CD4-positive, alpha-beta T cell treated with Interleukin-6 for 4 hours (primary cell): ENCODE data around the gene EFNA5.
"Not testable (repeated sequence)": the region's sequence is repeated elsewhere in the genome, so short reads cannot be mapped to it uniquely, and the experiment has no call there.

Experiments used
- DNase-seq: peaks from one replicate; pipeline ENCODE4 v3.0.0-alpha.2; 2020; ENCODE audit warnings: mixed read lengths

EFNA5 gene

DNA sequence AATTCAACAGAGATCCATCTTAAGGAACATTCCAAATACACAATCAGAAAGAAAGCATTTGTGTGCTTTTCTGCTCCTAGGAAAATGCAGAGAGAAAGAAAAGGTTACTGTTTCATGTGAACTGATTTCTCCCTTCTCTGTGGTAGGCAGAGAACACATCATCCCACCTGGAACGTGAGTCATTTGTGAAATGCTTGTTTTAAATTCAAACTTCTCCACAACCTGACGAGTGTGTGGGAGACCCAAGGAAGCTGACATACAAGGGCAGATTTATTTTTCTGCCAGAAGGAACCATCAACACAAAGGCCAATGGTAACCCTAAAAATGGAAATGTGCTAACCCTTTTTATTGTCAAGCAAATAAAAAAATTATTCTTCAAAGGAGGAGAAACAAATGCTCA, 156.4 kb downstream of the EFNA5 start:
- no peak for DNase-seq

DNA sequence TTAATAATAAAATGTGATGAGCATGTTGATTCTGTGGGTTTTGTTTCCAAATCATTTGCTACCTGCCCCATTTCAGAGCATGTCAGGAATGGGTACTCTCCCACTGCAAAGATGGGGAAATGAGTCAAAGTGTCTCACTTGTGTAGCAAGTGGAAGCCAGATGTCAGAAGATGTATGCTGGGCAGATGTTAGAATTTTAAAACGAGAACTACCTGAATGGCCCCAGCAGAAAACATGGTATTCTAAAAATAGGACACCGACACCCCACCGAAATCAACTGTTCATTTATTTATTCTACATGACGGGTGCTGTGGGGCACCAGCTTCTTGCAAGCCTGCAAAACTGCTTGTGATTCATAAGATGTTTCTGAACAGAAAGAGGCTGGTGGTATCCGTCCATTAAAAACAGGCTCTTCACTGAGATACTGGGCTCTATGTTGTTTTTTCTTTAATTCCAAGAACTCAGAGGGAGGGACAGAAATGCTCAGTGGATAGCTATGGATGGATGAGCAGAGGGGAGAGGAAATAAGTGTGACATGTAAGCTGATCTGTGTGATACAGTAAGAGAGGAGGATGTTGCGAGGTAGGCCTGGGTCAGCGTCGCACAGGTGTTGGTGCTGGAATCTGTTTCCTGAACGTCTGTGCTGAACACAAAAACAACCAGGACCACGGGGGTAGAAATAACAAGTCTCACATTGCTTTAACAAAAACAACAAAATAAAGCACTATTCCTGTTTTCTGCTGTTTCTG, 157.2 kb downstream of the EFNA5 start:
- DNase-seq, result no peak

DNA sequence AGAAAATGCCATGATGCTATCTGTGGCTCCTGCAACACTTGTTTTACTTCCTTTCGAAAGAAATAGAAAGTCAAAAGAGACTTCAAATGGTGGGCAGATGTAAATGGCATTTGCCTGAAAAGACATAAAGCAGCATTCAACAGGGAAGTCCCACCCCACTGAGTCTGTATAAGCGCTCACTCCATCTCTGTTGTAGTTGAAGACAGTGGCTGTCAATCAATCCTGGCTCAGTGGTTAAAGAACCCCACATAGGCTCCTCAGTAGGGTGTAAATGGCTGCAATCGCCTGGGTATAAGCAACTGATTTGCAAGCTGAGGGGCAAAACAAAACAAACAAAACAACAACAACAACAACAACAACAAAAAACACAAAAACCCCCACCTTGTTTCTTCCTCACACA, 158.7 kb downstream of the EFNA5 start:
- DNase-seq, result no peak

DNA sequence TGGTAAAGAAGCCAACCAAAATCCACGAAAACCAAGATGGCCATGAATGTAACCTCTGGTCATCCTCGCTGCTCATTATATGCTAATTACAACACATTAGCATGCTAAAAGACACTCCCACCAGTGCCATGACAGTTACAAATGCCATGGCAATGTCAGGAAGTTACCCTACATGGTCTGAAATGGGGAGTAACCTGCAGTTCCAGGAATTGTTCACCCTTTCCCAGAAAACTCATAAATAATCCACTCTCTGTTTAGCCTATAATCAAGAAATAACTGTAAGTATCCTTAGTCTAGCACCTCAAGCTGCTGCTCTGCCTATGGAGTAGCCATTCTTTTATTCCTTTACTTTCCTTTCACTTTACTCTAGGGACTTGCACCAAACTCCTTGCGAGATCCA, 160.6 kb downstream of the EFNA5 start:
- DNase-seq, result no peak

DNA sequence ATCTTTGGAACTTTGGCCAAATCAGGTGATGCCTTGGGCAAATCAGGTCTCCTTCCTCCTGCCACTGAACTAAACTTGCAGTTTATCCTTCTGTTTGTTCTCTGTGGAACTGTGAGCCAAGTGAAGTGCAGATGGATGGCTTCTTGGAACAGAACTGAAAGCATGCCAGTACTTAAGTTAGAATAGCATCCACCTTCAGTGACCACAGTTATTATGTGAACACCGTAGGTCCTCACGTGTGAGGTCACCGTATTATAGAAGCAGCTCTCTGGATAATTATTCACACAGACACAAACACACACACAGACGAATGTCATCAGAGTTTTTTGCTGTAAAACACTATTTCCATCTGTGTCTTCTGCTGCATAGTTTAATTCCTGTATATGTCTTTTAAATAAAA, 162.6 kb downstream of the EFNA5 start:
- no peak for DNase-seq

DNA sequence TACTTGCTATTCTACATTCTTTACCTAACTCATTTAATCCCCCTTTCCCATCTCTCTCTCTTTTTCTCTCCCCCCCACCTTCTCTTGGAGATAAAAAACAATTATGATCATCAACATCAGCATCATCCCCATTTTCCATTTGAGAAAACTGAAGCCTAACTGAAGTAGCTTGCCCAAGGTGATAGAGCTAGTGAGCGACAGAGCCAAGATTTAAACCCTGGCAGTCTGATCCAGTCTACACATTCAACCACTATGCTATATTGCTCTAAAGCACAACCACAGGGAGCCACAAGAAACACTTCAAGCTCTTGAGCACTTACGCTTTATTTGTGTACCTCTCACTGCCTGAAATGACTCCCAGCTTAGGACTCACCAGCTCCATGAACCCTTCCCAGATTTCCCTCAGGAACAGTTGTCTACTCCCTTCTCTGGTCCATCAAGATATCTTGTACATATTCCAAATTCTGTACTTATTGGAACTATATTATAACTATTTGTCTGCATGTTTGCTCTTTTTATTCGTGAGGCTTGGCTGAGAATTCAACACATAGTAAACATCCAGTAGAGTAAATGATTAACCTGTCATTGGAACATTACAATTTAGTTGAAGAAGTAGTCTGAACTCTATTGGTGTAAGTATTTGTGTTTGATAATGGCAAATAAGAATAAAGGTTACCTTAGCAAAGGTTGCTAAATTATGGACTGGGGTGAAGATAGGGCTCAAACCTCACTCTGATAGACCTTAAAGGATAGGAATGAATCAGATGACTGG, 164.8 kb downstream of the EFNA5 start:
- DNase-seq, result no peak

DNA sequence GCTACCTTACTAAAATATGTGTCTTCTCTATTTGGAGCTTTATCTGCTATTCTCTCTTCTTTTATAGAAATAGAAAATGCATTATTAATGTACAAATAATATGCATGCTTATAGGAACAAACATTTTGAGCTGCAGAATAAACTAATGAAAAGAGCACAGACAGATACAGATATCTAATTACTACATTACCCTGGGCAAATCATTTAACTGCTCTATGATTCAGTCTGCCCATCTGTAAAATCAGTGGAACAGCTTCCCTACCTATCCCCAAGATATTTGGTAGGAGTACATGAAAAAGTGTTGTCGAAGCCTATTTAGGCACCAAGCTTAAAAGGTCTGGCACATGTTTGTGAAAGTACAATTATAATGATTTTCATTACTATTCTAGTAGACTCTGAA, 166.3 kb downstream of the EFNA5 start:
- DNase-seq, result no peak

DNA sequence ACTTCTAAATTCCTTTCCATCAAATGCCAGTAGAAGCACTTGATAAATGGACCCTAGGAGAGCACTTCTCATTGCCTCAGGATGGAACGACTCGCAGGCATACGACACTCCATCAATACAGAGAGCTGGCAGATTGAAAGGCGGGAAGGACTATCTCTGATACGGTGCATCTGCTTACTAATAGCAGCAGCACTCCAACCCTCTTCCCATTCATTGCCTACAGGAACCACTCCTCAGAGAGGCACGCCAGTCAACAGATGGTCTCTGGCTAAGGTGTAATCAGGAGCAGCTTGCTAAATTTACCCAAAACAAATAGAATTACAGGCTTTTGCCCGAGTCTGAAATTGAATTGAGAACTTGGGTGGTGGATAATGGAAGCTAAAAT, 168.1 kb downstream of the EFNA5 start:
- DNase-seq, result no peak

DNA sequence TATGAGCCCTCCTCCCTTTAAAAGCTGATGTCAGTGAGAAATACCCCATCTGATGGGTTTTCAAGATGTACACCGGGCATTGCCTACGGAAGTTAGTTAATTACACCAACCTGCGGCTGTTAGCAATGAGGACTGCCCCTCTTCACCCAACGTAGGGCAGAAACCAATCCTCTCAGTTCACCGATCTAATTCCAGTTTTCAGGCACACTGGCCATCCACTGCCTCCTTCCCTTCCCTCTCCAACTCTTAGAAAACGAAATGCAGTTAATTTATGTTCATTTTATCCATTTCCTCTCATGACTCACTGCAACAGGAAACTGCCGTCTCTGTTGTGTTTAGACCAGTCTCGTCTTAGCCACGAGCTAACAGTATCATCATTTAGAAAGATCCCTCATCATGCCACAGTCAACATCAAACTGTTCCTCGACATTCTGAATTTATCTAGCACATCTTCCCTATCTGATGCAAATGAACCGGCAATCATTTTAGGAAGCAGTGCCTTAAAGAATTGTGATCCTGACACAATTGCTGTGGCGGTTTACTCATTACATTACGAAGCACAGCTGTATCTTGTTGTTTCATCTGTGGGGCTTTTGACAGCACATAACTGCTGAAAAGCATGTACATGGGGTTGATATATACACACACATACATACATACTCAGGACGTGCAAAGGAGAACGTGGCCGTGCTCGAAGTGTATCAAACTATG, 168.6 kb downstream of the EFNA5 start:
- no peak for DNase-seq

DNA sequence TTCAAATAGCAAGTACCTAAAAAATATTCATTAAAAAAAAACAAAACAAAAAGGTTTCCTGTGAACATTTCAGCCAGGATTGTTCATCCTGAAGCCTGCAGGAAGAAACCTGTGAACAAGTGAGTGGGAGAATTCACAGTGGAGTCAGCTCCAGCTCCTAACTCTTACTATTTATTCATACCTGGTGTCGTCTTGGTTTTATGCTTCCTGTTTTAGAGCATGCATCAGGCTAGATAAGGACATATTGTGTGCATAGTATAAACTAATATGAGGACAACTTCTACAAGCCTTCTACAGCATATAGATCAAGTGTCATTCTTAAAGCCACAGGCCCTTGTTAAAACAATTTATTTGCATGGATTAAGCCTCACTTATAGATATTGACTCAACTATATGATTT, 169.9 kb downstream of the EFNA5 start:
- no peak for DNase-seq

DNA sequence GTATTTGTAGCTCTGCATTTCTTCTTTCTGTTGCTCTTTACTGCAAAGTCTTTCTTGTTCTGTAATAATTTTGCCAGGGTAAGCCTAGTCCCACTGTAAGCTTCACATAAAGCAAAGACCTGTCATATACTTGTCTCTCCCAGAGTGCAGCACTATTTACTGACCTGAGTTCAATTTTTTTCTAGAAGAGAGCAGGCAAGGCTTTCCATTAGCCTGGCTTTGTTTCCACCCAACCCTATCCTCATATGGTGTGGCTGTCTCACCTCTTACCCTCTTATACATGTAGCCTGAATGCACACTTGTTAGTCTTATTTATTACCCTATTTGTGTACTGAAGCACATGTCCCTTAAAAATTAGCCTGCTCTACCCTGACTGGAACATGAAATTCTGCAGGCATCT, 170.4 kb downstream of the EFNA5 start:
- DNase-seq, result no peak

DNA sequence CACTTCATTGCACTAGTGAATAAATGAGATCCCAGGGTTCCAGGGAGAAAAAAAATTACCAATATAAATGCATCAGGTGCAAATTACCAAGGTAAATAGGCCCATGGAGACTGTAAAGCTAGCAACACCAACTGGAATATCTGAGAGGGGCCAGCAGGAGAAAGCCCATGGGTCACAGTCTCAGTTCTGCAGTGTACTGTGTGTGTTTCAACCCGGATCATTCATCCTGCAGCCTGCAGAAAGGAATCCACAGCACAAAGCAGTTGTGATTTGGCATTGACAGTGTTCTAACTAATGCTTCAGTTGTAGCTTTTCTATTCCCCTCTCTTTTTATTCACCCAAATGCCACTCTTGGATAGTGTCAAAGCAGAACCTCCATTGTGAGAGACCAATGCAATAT, 171.0 kb downstream of the EFNA5 start:
- DNase-seq, result no peak

DNA sequence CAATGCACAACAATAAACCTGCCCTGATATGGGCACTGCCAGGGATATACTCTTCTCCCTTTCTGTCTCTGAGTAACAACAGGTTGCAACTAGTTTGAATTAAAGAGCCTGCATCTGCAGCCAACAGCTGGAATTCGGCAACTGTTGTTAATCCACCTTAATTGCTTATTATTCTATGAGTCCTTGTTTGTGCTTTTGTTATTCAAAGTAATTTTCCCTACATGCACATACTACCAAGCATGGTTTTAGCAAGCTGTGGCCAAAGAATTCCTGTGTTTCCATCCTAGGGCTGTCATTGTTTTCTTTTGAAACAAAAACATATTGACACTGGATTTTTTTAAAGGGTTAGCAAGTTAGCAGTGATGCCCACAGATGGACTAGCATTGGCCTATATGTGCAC, 171.5 kb downstream of the EFNA5 start:
- DNase-seq, result no peak

DNA sequence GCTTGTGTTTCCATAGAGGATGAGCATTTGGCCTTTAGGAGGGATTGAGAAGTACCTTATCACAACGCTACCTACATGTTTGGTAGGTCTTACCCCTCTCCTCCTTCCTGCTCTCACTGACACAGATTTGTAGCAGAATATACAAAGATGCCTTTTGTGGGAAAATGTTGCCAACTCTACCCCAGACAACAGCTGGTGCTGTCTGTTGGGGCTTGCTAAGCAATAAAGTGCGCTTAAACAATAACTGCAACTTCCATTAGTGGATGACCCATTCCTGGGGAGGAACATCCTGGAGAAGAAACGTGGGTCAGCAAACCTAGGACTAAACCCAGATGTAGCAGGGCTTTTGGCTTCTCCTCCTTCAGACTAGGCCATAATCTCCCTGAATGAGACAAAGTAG, 174.3 kb downstream of the EFNA5 start:
- DNase-seq, result no peak

DNA sequence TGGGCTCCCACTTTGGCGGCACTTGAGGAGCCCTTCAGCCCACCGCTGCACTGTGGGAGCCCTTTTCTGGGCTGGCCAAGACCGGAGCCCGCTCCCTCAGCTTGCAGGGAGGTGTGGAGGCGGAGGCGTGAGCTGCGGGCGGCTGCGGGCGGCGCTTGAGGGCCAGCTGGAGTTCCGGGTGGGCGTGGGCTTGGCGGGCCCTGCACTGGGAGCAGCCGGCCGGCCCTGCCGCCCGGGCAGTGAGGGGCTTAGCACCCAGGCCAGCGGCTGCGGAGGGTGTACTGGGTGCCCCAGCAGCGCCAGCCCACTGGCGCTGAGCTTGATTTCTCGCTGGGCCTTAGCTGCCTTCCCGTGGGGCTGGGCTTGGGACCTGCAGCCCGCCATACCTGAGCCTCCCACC, 176.6 kb downstream of the EFNA5 start:
- not testable (repeated sequence) for DNase-seq

DNA sequence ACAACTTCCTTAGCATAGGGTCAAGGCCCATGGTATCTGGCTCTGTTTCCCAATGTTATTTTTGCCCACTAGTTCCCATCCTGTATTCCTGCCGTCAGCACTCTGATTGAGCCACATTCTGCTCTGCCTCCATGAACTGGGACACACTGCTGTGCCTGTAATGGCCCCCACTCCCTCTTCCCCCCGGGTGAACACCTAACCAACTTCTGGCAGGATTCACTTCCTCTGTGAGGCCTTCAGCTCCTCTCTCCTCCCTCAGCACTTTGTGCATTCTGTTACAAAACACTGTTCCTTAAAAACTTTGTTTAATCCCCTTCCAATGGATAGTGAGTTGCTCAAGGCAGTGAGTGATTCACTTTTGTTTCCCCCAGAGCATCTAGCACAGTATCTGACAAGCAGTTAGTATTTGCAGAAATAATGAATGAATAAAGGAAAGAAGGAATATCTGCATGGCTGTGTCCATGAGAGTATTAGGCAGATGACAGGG, 183.6 kb downstream of the EFNA5 start:
- no peak for DNase-seq

DNA sequence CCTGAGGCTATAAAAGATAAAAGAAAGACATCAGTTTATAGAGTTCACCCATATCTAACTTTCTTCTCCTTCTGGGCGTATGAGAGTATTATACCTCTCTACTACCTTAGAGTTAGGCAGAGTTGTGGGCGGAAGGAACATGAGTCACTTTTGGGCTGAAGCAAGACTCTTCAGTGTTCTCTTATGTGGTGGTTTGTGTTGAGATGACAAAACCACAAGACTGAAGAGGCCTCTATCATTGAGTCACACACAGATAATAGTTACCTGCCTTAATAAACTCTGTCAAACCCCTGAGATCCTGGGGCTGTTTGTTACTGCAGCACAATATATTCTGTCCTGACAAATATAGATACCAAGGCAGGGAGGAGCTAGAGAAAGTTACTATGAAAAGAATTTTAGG, 184.2 kb downstream of the EFNA5 start:
- DNase-seq, result peak; percentile 9

DNA sequence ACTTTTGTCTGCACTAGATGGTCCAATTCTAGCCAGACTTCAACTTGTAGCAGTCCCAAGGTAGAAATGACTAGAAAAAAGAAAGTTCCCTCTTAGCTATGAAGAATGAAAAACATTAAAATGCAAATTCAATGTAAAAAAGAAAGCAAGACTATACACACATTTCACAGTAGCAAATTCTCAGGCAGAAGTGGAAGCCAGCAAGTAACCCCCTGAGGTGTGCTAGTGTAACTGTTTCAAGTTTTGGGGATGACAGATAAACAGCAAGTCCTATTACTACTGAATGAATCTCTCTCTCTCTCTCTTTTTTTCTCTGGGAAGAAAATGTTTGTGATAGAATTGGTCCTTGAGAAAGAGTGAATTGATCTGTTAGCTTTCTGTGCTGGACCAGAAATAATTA, 185.6 kb downstream of the EFNA5 start:
- no peak for DNase-seq

DNA sequence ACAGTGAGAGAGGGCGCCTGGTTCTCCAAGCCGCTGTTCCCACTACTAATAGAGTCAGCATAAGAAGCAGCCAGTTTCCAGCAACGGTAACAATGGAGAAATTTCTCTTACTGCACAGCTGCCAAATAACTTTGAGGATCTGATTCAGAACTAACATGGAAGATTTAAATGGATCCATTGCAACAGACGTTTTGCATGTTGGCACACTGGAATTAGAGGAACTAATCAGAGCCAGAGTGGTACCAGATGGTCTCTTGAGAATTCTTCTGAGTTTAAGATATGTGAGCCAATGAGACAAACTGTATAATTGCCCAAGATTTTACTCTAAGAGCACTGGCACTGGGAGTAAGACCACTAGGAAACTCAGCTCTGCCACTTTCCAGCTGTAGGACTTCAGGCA, 186.5 kb downstream of the EFNA5 start:
- no peak for DNase-seq

DNA sequence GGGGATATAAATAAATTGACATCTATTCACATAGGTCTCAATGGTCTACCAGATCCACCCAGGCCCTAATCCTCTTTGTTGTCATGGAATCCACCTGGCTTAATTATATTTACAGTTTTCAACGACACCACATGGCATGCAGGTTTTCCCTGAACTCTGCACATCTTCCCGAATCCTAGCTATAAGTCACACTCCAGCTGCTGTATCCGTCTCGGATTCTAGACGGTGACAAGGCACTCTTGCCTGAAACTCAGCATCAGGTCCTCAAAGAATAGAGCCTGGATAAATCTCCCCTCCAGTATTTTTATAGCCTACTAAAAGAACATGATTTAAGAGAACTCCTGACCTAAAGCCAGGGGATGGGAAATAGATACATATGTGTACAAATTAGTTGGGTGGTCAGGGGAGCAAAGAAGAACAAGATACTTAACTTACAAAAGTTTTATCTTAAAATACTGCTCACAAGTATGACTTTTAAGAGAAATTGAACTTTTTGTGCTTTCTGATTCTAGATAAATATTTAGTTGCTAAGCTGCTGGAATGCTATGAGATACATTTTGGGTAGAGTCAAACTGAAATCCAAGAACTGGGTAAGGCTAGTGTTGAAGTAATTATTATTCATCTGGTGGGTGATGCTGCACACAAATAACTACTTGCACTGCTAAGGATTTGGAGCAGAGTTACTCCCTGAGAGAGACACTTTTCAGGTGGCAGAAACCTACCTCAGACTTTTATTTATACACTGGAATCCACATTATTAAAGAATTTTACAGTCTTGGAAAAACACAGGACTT, 187.3 kb downstream of the EFNA5 start:
- DNase-seq, result no peak

DNA sequence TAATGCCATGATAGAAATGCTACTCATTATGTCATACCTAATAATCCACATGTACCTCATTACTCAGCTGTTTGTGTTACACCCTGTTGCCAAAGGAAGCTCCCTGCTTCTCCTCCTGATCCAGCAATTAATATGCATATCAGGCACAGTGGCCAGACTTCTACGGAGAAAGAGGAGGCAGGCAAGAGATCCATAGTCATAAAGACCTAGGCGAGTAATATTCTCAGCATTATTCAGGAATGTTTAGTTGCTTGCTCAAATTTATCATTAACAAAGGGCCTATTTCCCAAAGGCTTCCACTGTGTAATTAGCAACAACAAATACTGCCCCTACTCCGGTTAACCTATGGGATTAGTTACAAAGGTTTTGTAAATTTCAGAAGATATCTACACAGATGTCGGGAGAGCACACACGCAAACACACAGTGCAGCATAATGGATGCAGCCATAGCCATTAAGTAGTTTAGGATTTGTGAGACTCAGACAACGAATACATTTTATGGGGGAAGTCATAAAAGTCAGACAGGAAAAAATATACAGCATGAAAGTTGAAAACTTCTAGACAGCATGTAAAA, 192.6 kb downstream of the EFNA5 start:
- no peak for DNase-seq

DNA sequence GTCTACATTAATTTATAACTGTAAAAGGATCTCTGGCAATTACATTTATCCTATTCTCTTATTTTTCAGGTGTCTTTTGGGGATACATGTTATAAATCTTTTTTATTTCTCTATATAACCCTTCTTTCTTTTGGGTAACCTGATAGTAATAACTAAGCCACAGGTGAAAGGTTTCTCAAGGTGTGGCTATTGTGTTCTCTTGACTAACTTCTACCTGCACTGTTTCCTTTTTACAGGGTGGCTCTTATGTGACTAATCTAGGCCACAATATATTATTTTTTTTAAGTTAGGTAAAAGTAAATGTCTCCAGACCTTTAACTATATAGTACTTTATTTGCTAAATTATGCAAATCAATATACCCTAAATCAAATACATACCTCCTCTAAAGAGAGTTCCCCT, 193.2 kb downstream of the EFNA5 start:
- no peak for DNase-seq

DNA sequence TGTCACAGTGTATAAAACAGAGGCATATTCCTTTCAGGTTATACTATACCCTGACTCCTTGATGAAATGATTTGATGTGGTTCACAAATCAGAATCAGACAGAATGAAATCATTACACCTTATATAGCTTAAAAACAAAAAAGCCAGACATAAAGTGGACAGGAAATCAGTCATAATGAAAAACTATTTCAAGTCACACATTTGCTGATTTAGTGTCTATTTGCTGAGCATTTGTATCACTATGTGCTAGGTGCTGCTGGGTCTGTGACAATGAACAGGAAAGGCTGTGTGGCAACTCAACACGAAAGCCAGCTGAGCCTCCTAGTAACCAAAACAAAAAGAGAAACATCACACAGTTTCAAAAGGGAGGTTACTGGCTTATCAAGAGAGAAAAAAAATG, 194.0 kb downstream of the EFNA5 start:
- peak; percentile 9 for DNase-seq
